Activated CD8-positive, alpha-beta memory T cell treated with anti-CD3 and anti-CD28 coated beads for 24 hours (primary cell): ENCODE data around the gene UCKL1.
"Not testable (repeated sequence)": the region's sequence is repeated elsewhere in the genome, so short reads cannot be mapped to it uniquely, and the experiment has no call there.

Experiments used
- DNase-seq: peaks from one replicate; pipeline ENCODE4 v3.0.0-alpha.2; 2020

The UCKL1 gene

DNA sequence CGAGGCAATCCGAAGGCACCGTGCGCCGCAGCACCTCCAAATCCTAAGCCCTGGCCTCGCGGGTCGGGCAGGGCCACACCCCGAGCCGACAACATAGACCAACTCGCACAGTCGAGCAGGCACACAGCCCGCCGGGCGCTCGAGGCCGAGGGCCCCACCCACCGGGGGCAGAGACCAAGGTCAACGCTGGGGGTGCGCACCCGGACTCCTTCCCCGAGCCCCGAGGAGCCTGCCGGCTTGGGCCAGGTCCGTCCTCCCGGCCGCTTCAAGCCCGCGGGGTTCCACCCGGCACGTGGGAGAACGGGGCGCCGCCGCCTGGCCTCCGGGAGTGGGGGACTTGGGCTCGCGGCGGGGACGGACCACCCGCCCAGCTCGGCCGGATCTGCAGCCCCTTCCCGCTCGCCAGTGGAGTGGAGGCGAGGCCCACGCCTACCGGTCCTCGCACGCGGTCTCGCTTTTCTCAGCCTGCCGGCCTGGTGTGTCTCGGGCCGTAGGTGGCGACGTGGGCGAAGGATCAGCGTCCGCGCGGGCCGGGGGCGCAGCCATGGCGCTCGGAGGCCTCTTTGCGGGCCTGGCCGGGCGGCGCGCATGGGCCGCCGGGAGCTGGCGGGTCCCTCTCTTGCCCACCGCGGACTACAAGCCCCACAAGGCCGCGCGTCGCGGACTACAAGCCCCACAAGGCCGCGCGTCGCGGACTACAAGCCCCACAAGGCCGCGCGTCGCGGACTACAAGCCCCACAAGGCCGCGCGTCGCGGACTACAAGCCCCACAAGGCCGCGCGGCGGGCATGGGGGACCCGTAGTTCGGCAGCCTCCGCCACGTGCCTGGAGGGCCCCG, at the start of gene UCKL1:
UCKL1 (minus strand) TSS at position 590 of the 837 bp plus-strand sequence; CDS start at position 546, 44 bp downstream.
- DNase-seq, result peak; percentile 92

DNA sequence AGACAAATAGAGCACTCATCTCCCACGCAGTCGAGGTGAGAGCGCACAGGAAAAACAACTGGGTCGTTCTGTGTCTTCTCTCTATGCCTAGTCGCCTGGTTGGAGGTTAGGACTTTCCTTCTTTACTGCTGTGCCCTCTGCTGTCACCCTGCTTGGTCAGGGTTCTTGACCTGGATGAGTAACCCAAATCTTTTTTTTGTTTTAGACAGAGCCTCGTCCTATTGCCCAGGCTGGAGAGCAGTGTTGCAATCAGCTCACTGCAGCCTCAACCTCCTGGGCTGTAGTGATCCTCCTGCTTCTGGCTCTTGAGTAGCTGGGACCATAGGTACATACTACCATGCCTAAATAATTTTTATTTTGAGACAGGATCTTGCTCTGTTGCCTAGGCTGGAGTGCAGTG, 49.2 kb upstream of the UCKL1 start:
- no peak for DNase-seq

DNA sequence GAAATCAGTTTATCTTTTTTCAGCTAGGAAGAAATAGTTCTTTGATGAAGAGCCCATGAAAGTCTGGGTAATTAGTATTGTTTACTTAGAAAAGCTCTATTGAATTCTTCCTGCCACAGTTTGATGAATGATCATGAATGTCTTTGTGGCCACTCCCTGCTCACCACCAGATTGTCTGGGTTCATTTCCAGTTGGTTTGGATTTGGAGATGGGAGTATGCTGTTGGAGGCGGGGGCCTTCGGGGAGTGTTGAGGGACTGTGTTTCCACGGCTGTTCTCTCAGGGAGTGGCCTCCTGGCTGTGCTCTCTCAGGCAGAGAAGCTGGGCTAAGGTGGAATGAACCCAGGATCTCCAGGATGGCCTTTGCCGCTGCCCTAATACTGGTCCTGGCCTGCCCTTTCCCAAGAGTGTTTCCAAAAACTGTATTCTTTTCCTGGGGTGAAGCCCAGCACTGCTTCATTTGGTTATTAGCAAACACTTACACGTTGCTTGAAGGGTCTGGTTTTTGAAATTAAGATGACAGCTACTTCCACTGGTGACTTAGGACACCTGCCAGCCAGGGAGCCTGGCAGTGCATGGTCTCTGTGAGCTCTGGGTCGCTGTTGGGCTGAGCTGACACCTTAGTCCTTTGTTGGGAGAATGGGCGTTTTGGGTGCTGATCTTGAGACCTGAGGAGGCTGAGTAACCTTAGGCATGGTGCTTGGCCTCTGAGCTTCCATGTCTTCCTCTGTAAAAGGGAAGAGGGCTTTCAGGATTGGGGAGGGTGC, 47.9 kb upstream of the UCKL1 start:
- no peak for DNase-seq

DNA sequence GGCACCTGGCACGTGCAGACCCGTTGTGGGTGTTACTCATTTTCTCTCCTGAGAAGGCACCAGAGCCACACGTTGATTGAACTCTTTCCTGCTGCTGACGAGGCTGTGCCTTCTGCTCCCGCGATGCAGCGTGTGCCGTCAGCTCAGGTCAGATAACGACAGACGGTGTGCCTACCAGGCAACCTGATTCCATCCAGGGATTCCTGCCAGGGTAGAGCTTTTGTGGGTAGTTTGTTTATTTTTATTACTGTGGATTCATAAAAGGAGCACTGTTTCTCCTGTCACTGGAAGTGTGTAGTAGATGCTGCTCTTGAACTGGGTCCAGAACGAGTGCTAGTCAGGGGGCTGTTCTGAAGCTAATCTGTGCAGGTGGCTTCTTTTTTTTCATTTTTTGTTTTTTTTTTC, 45.4 kb upstream of the UCKL1 start:
- no peak for DNase-seq

DNA sequence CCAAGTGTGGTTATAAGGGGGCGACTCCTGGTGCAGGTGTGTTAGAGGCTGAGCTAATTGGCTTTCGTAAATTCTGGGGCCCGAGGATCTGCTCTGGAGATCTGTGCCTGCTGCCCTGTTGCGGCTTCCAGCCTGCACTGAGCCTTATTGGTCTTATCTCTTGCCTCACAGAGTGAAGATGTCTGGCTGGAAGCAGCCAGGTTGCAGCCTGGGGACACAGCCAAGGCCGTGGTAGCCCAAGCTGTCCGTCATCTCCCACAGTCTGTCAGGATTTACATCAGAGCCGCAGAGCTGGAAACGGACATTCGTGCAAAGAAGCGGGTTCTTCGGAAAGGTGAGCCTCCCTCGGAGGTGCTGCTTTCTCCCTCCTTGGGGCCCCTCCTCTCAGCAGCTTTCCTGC, 44.7 kb upstream of the UCKL1 start:
- no peak for DNase-seq

DNA sequence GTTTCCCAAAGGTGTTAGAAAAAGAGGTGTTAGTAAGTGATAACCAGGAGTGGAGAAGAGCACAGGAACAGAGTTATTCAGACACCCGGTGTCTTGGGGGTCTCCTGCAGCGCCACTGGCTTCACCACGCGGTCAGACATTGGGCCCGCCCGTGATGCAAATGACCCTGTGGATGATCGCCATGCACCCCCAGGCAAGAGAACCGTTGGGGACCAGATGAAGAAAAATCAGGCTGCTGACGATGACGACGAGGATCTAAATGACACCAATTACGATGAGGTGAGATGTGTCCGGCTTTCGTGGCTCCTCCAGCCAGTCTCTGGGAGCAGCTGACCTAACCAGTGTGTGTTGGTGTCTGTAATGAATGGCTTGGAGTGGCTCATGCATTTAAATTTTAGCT, 26.7 kb upstream of the UCKL1 start:
- no peak for DNase-seq

DNA sequence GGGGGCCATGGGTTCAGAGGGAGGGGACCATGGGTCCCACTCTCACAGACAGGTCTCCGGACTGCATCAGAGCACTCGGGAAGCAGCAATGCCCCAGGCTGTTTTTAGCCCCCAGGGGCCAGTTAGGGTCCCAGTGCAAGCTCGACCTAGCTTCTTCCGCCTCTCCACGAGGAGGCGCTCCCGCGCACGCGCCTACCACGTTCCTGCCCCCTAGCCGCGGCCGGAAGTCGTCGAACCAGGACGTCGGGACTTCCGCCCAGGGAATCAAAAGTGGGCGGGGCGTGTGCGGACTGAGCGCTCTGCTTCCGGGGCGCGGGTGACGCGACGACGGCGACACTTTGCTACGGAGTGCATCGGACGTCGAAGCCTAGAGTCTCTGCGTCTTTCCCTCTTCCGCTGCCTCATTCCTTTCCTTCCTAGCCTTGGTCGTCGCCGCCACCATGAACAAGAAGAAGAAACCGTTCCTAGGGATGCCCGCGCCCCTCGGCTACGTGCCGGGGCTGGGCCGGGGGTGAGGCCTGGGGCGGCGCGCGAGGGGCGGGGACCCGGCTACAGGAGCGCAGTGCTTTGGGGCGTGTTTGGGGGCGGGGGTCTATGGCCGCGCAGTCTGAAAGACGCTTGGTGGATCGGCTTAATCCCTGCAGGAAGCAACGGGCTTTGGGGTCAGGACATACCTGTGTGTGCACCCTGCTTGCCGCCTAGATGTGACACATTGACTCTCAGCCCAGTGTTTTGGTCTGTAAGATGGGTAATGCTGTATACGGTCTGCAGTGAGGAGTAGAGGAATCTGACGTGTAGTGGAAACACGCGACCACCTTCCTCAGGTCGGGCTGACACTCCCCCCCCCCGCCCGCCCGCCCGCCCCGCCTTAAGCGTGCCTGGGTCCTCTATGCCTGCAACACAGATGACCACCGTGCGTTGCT, 24.9 kb upstream of the UCKL1 start, which contains the start of gene PRPF6:
PRPF6 (plus strand) TSS at position 327 of the 923 bp plus-strand sequence; CDS start at position 441, 114 bp downstream.
- peak; percentile 95 for DNase-seq

DNA sequence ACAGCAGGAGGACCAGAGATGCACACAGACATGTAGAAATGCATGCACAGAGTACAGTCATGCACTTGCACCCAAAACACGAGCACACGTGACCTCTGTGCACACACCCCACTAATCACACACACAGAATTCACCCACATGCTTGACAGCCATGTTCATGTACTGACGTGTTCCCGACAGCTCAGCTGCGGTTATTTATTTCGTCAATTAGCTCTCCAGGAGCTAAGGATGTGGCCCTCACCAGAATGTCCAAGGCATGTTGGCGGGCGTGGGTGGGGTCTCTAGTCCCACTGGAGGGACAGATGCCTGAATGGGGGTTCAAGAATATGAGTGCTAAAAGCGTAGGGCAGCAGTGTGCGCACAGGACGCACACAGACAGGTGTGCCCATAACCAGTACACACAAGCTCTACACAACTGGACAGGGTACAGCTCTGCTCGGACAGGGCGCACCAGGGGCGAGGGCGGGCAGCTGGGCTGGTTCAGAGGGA, 24.1 kb upstream of the UCKL1 start:
- DNase-seq, result peak; percentile 74

DNA sequence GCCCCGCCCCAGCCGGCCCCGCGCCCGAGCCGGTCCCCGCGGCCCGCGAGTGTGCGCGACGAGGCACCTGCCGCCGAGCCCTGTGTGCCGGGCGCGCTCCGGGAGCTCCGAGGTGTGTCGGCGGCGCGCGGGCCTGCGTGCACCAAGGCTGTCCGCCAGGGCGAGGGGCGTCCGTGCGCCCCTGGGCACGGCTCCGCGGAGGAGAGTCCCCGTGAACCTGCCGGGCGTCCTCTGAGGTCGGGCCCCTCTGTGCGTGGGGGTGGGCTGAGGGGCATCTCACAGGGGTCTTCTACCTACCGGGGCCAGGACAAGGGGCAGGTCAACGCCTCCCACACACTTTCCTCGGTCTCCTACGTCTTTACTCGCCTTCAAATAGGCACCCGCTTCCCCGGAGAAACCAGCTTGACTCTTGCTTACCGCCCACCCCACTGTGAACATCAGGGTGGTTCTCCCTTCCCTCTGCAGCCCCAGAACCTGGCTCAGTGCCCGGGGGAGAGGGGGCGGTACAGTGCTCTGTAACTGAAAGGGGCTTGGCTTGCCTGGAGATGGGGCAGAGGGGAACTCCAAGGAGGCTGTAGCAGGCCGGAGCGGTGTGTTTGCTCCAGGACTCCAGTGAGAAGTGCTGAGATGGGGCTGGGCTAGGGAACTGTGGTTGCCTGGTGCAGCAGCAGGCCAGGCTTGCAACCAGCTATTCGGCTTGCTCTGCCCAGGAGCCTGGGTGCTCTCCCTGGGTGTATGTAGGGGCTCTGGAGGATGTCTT, 23.5 kb upstream of the UCKL1 start, which contains the start of gene SAMD10:
SAMD10 (minus strand) TSS at position 86 of the 760 bp plus-strand sequence. CDS start 175 bp downstream, outside the sequence.
- peak; percentile 96 for DNase-seq

DNA sequence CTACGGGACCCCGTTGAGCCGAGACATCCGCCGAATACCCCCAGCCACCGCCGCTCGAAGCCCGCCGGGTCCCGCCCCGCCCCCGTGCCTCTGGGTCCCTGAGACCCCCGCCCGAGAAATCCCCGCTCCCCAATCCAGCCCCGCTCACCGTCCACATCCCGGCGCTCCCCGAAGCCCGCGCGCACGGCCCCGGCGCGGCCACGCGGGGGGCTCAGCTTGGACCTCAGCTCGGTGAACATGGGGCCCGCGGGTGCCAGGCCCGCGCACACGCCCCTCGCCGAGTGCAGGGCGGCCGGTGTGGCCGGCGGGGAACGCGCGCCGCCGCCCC, 23.0 kb upstream of the UCKL1 start:
- DNase-seq, result no peak

DNA sequence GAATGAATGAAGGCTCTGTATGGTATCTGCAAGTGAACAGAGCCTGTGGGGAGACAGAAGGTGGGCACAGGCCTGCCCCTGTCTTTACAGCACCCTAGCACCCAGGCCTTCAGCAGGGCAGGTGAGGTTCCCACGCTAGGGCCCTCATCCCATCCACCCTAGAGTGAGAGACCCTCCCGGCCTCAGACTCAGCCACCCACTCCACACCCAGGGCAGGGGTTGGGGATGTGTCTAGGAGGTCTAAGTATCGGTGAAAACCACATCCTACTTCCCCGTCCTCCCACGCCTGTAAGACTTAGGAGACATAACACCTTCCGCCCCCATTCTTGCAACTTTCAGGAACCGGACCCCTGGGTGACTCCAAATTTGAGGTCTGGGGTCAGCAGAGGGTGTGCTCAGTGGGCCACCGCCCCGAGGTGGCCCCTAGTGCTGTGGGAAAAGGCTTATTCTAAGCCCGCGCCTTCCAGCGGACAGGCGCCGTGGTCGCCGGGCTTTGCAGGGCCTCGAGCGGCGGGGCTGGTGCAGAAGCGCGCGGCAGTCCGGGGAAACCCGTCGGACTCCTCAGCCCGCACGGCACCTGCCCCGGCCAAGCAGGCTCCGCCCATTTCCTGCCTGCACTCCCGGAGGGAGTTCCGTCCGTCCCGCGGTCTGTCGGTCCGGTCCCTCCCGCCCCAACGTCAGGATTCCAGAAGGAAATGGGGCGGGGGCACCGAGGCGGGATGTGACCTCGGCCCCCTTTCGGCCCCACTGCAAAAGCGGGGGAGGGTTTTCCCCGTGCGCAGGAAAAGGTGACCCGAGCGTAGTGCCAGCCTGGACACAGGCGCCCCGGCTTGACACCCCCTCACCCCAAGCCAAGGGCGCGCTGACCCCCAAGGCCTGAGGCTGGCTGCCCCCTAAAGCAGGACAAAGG, 22.4 kb upstream of the UCKL1 start:
- peak; percentile 86 for DNase-seq

DNA sequence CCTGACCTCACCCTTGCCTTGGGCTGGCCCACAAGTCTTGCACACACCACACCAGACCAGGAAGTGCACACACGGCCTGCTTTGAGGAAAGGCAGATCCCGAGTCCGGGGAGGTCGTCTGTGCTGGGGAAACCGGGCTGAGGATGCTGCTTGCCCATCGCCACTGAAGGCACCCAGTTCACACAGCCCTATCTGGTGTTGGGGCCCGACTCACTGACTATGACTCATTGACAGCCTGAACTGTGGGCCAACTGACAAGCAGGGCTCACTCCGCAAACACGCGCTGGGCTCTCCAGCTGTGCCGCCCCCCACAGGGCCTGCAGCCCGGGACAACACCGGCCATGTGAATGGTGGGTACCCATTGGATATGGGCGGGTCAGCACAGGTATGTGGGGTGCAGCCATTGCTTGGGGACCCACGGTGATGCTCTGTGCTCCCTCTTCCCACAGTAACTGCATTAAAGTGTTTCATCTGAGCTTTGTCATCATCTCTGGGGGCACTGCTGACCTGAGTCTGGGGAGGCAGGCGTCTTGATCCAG, 21.6 kb upstream of the UCKL1 start:
- peak; percentile 87 for DNase-seq

DNA sequence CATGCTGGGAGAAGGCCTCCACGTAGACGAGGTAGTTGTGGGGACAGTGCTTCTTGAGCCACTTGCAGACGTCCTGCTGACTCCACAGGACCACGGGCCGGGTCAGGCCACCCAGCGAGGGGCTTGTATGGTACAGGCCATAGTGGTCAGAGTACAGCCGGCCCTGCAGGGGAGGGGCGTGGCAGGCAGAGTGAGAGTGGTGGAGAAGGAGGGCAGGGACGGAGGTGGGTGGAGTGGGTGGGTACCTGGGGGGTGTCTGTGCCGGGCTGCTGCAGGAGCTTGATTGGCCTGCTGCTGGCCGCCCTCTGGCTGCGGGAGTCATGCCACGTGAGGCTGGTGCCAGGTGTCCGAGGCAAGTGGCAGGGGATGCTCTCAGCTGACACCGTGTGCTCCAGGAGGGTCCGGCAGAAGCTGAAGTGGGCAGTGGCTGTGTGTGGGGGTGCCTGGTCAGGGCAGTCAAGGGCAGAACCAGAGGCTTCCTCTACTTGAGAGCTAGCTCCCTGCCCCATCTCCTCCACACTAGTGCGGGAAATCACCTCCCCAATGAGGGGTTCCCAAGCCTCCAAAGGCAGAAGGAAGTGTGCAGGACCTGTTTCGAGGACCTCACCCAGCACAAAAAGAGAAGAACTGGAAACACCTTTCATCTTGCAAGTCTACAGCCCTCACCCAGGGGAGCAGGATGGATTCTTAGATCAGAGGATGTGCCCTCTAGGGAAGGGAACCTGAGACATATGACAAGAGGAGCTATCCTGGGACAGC, 20.9 kb upstream of the UCKL1 start:
- no peak for DNase-seq

DNA sequence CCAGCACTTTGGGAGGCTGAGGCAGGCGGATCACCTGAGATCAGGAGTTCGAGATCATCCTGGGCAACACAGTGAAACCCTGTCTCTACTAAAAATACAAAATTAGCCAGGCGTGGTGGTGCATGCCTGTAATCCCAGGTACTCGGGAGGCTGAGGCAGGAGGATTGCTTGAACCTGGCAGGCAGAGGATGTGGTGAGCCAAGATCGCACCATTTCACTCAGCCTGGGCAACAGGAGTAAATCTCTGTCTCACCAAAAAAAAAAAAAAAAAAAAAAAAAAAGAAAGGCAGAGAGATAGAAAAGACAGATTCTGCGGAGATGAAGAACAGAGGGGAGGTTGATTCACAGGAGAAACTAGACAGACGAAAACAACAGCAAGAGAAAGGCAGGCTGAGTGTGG, 20.3 kb upstream of the UCKL1 start:
- DNase-seq, result not testable (repeated sequence)

DNA sequence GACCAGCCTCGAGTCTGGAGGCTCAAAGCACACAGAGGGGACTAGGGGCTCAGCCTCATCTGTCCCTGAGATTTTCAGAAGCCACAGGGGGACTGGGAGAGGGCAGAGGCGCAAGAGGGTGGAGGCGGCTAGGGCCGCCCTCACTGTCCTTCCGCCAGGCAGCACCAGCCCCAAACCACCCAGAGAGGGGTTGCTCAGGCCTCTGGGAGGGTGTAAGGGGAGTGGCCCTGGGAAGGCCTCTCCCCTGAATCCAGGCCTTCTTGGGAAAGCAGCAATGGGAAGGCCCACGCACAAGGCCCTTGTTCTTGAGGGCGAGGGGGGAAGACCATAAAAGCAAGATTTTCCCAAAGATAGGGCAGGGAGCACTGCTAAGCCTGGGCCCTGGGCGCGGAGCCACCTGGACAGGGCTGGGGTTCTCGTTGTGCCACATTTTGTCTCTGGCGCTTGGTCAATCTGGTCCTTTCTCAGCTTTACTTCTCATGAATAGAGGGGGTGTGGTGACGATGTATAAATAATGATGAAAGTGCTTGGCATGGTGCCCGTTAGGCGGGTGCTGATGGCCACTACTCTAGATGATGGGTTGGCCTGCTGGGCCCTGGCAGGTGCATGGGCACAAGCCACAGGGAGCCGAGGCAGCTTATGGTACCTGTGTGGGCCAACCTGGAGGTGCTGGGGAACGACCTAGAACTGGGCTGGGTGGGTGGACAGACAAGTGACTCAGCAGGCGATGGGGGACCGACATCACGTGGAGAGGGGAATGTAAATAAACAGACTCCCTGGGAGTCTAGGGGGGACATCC, 18.4 kb upstream of the UCKL1 start:
- no peak for DNase-seq

DNA sequence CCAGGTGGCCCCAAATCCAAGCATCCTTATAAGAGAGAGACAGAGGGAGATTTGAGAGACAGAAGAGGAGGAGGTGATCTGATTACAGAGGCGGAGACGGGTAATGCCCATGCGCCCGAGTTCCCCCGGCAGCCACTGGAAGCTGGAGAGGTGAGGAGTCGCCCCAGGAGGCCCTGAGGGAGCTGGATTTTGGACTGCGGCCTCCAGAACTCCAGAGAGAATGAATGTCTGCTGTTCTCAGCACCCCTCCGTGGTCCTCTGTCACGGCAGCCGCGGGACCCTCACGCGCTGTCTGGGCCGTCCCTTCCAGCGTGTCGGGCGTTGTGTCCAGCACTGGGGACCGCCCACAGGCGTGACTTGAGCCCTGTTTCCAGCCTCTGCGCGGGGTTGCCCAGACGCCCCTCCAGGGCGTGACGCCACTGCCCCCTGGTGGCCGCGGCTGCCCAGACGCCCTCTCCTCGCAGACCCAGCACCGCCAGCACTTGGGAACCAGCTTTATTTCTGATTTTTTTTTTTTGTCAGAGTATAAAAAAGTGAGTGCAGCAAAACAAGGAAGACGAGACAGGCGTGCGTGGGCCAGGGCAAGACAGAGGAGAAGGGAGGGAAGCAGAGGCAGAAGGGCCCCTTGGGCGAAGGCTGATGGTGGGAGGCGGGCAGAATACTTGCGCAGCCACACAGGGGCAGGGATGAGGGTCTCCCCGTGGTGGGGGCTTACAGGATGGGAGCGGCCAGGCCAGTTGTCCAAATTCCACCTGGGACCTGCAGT, 17.6 kb upstream of the UCKL1 start:
- DNase-seq, result peak; percentile 93

DNA sequence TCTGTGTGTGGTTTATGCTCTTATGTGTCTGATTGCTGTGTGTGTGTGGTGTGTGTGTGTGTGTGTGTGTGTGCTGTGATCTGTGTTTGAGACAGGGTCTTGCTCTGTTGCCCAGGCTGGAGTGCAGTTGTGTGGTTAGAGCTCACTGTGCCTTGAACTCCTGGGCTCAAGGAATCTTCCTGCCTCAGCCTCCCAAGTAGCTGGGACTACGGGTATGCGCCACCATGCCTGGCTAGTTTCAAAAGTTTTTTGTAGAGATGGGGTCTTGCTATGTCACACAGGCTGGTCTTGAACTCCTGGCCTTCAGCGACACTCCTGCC, 16.9 kb upstream of the UCKL1 start:
- no peak for DNase-seq
